WI38 (cell line): ENCODE measurements around the gene TP63.

Experiments
- H3K4me3 ChIP-seq: 2 replicates; pipeline ENCODE4 v1.5.1; 2011; ENCODE audit warnings: low read depth, mild to moderate bottlenecking, control low read depth, low read length
- TF ChIP-seq, protein P1 (sequence below): IDR thresholded peaks from 2 replicates; pipeline ENCODE4 v1.5.1; 2012; ENCODE audit warnings: low read depth, mild to moderate bottlenecking, control low read depth, low read length

The TP63 gene

DNA sequence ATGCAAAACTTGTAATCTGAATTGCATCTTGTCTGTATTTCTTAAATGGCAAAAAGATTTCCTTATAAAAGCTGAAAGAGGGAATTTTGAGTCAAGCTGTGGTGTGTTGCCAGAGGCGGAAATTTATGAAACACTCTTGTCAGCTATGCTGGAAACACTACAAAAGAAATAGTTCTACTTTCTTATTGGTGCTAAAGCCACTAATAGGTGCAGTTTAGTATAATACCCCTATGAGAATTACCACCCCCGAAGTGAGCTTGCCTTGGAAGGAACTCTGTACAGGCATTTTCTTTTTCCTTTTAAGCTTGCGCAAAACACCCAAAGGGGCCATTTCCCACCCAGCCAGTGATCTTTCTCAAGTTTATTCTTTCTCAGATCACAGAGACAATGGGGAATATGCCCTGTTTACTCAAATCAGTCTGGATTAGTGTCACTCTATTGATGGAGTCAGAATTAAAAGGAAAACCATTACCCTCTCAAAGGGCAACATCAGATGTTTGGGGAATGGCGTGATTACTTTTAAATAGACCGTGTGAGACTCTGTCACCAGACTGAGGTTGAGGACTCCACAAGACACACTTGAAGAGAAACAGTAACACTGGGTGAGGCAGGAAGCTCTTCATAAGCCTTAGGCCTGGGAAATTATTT lies 166.0 kb downstream of the TP63 start:
- no peak overlapping the region for H3K4me3 ChIP-seq
- TF ChIP-seq, protein P1, sequence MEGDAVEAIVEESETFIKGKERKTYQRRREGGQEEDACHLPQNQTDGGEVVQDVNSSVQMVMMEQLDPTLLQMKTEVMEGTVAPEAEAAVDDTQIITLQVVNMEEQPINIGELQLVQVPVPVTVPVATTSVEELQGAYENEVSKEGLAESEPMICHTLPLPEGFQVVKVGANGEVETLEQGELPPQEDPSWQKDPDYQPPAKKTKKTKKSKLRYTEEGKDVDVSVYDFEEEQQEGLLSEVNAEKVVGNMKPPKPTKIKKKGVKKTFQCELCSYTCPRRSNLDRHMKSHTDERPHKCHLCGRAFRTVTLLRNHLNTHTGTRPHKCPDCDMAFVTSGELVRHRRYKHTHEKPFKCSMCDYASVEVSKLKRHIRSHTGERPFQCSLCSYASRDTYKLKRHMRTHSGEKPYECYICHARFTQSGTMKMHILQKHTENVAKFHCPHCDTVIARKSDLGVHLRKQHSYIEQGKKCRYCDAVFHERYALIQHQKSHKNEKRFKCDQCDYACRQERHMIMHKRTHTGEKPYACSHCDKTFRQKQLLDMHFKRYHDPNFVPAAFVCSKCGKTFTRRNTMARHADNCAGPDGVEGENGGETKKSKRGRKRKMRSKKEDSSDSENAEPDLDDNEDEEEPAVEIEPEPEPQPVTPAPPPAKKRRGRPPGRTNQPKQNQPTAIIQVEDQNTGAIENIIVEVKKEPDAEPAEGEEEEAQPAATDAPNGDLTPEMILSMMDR = no peak

DNA sequence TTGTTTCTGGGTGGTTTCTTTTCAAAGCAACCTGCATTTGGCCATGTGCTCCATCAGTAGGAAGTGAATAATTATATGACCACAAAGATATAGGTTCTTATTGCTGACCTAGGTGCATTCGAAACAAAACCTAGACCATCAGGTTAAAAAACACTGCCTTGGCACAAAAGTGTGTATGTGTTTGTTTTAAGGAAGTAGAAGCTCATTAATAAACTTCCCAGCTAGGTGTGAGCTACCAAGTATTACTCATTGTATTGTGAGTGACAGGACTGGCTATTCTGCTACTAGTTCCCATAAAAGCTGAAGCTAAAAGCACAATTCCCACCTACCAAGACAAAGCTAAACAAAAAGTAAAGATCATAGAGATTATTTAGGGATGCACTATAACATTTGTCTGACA lies 168.2 kb downstream of the TP63 start:
- H3K4me3 ChIP-seq = no peak overlapping the region
- TF ChIP-seq, protein P1 = no peak

DNA sequence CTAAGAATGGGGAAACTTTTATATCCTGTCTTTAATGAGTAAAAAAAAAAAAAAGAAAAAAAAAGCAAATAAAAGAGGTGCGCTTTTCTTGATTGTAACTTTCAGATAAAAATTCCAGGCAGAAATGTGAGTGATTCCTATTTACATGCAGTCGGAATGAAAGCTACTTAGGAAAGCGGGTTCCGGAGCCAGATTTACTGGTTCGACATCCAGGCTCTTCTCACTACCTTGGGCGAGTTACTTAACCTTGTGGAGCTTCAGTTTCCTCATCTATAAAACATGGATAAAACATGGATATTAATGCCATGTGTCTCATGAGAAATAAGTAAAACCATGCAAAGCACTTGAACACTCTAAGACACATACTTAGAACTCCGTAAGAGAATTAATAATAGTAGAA lies 169.2 kb downstream of the TP63 start:
- TF ChIP-seq, protein P1 = no peak
- no peak overlapping the region for H3K4me3 ChIP-seq

DNA sequence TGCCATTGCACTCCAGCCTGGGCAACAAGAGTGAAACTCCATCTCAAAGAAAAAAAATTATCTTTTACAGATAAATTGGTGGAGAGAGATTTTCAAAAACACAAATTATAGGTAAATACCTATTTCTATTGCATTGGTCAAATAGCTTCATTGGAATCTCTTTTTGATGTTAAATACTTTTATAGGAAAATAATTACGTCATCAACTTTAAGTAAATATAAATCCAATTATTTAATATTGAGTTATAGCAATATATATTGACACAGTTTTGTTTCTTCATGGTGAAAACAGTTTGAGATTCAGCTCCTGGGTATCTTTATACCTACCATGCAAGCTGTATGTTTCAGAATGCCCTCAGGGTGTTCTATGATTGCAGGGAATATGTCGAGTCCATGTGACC lies 172.1 kb downstream of the TP63 start:
- H3K4me3 ChIP-seq = no peak overlapping the region
- TF ChIP-seq, protein P1 = no peak

DNA sequence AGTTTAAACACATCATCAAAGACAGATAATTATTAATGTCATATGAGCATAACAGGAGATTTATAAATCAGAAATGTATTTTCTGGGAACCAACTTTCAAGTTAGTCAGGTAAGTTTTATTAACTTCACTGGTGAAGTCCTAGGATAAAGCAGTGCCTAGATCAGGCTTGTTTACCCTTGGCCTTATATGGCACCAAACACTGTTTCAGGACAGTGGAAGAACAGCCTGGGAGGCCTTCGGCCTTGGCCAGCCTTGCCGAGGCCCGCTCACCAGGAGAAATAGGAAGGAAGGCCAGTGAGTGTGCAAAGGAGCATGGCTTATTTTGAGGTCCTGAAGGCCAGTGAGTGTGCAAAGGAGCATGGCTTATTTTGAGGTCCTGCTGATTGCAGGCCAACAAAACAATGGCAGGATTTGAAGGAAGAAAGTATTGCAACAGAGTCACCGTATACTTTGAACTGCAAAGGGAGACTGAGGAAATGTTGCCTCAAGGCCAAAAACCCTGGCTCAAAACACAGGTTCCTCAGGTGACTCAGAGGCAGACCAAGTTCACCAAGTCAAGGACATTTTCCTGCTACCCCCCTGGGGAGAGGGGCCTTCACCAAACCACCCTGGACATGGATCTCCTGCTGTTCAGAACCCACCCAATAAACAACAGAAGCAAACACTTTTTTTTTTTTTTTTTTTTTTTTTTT lies 174.3 kb downstream of the TP63 start:
- TF ChIP-seq, protein P1 = no peak
- H3K4me3 ChIP-seq = no peak overlapping the region

DNA sequence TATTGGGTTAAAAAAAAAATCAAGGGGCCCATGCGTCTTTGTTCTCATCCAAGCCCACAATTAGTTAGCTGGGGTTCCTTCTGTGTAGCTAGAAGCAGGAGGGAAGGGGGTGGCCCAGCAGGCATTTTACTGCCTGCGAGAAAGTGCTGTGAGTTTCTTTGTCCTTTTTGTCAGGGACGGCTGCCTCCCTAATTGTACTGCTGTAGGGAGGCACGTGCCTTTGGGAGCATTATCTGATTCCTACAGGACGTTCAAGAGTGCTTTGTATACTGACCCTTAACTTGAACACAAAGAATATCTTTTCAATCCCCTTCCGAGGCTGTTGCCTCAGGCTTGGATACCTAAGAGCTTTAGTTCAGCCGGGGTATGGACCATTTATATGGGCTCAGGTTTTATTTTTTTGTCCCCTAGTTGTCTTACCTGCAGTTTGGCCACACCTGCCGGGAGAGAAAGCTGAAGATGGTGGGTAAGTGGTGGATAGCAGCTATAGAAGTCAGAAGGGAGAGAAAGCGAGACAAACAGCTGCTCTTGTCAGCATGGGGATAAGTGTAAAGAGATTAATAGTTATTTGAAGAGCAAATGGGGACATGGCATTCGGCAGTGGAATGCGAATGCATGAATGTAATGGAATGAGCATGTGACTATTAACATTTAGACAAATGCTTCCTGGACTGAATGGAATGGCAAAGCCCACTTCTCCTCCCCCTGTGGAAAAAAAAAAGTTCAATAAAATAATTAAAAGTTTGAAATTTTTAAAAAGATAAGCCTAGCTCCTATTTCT lies 175.2 kb downstream of the TP63 start:
- TF ChIP-seq, protein P1 = no peak

More for the DNA sequence above, 175.2 kb downstream of the TP63 start:
- H3K4me3 ChIP-seq = no peak overlapping the region
